HepG2 (cell line): ENCODE data around the gene CDK6. TPM values are rescaled to one million over a fixed set of nuclear protein-coding genes. Genes with fewer than 3 reads are reported as not detected.

Experiments used
- ATAC-seq: fragments of 200-7000 bp; cut with Tn5 transposase; 3 replicates; pipeline ENCODE4 v1.9.1; 2020; ENCODE audit warnings: mild to moderate bottlenecking, moderate library complexity
- BruUV-seq: library from RNA; stranded (reverse); fragments of 400-500 nt; replicated peaks from 2 replicates; lab custom pipeline; 2021; lab: Mats Ljungman, UMichigan
- CTCF ChIA-PET: fragments of 300-600 bp; formaldehyde crosslinking; extraction: SDS; loops from one replicate; lab custom pipeline; 2021; ENCODE audit warnings: low total read pairs, inconsistent platforms, low intra/inter-chr PET ratio; lab: Yijun Ruan, JAX
- POLR2A ChIA-PET: fragments of 350-600 bp; sonication (Branson Sonifier 250); formaldehyde crosslinking; loops from one replicate; lab custom pipeline; 2020; ENCODE audit warnings: antibody characterized with exemption, inconsistent platforms; lab: Yijun Ruan, JAX
- DNase-seq: peaks from one replicate; pipeline ENCODE4 v3.0.0-alpha.2; 2015; ENCODE audit warnings: low spot score
- FAIRE-seq: peaks from 3 replicates; lab custom pipeline; 2011; peaks lifted over from hg19 to GRCh38; lab: Jason Lieb, UNC
- H2AFZ ChIP-seq: one replicate; pipeline ENCODE4 v1.6.1; 2011; ENCODE audit warnings: low read length, inconsistent platforms
- H3K27ac ChIP-seq: fragments of 300-600 bp; 3 replicates; pipeline ENCODE4 v1.8.0; 2011; ENCODE audit warnings: mixed run types, mild to moderate bottlenecking, mixed read lengths, low read length, inconsistent platforms; ENCODE audit not compliant: insufficient read depth; ENCODE audit errors: extremely low read length
- H3K27me3 ChIP-seq, 2 experiments: fragments of 200-600 bp in 1 of 2; 2 replicates in 1 of 2; 3 replicates in 1 of 2; pipeline versions ENCODE4 v1.6.0 to v1.8.0; 2011; ENCODE audit warnings: low read length in 2 of 2, mild to moderate bottlenecking in 2 of 2, moderate library complexity in 2 of 2, inconsistent platforms in 1 of 2; ENCODE audit not compliant: insufficient read depth in 2 of 2, control insufficient read depth in 1 of 2
- H3K36me3 ChIP-seq, 2 experiments: fragments of 200-600 bp in 1 of 2; replicated peaks in 1 of 2; 2 replicates in 1 of 2; 3 replicates in 1 of 2; pipeline versions ENCODE4 v1.5.1 to v1.8.0; 2011; ENCODE audit warnings: low read length in 2 of 2, inconsistent platforms in 1 of 2; ENCODE audit not compliant: insufficient read depth in 2 of 2, control insufficient read depth in 1 of 2
- H3K4me1 ChIP-seq: 2 replicates; pipeline ENCODE4 v1.5.1; 2012; ENCODE audit warnings: low read length, inconsistent platforms; ENCODE audit not compliant: insufficient read depth
- H3K4me2 ChIP-seq: 2 replicates; pipeline ENCODE4 v1.6.0; 2011; ENCODE audit warnings: low read depth, low read length, inconsistent platforms
- H3K4me3 ChIP-seq, 3 experiments: fragments of 200-600 bp in 1 of 3; sonication (generic), shearing (Covaris generic) in 1 of 3; replicated peaks in 1 of 3; 2 replicates each; pipeline ENCODE4 v1.5.1; 2011 to 2016; ENCODE audit warnings: low read length in 3 of 3, inconsistent platforms in 2 of 3, low read depth in 2 of 3, mild to moderate bottlenecking in 2 of 3, control low read depth in 1 of 3, mixed read lengths in 1 of 3; ENCODE audit not compliant: insufficient read depth in 1 of 3
- H3K79me2 ChIP-seq: one replicate; pipeline ENCODE4 v1.6.1; 2011; ENCODE audit warnings: low read length, inconsistent platforms; ENCODE audit not compliant: insufficient read depth
- H3K9ac ChIP-seq: 2 replicates; pipeline ENCODE4 v1.6.0; 2011; ENCODE audit warnings: mild to moderate bottlenecking, low read depth, low read length, inconsistent platforms; ENCODE audit not compliant: insufficient read depth
- H3K9me3 ChIP-seq: 2 replicates; pipeline ENCODE4 v1.5.1; 2012; ENCODE audit warnings: mild to moderate bottlenecking, low read length
- H4K20me1 ChIP-seq: 2 replicates; pipeline ENCODE4 v1.6.0; 2011; ENCODE audit warnings: inconsistent platforms, mild to moderate bottlenecking, low read length, moderate library complexity; ENCODE audit not compliant: insufficient read depth
- BCL6 ChIP-seq: IDR thresholded peaks from 2 replicates; pipeline ENCODE4 v1.6.1; 2016; ENCODE audit warnings: missing genetic modification reagents, missing compliant biosample characterization
- BHLHE40 ChIP-seq: IDR thresholded peaks from 2 replicates; pipeline ENCODE4 v1.6.1; 2011; ENCODE audit warnings: low read length, improper control_type of control experiment
- CBX1 ChIP-seq: IDR thresholded peaks from one replicate; pipeline ENCODE4 v1.6.1; 2016; ENCODE audit warnings: antibody characterized with exemption, low read depth
- CREB1 ChIP-seq, 2 experiments: fragments of 450-650 bp in 1 of 2; IDR thresholded peaks; 2 replicates each; pipeline ENCODE4 v1.6.1; 2016 to 2017; ENCODE audit warnings: control low read depth in 1 of 2, mild to moderate bottlenecking in 1 of 2, missing compliant biosample characterization in 1 of 2, missing genetic modification characterization in 1 of 2
- CREM ChIP-seq, 2 experiments: sonication (generic) in 1 of 2; formaldehyde crosslinking in 1 of 2; IDR thresholded peaks; 2 replicates each; pipeline versions ENCODE4 v1.4.0 to v1.6.1; 2016 to 2020; ENCODE audit warnings: antibody characterized with exemption in 1 of 2, mild to moderate bottlenecking in 1 of 2, missing genetic modification reagents in 1 of 2
- KAT2B ChIP-seq: fragments of 150-350 bp; IDR thresholded peaks from 2 replicates; pipeline ENCODE4 v1.6.1; 2014; ENCODE audit warnings: low read depth, low read length, borderline replicate concordance
- KLF6 ChIP-seq: IDR thresholded peaks from 2 replicates; pipeline ENCODE4 v1.8.0; 2016; ENCODE audit warnings: missing biosample characterization, missing genetic modification reagents
- MIER3 ChIP-seq: IDR thresholded peaks from 2 replicates; pipeline ENCODE4 v1.6.1; 2016; ENCODE audit warnings: missing compliant biosample characterization, borderline replicate concordance
- MTA3 ChIP-seq: sonication (generic); formaldehyde crosslinking; IDR thresholded peaks from 2 replicates; pipeline ENCODE4 v1.4.0; 2020; ENCODE audit warnings: missing genetic modification reagents
- PITX1 ChIP-seq: sonication (generic); formaldehyde crosslinking; IDR thresholded peaks from 2 replicates; pipeline ENCODE4 v1.5.1; 2020; ENCODE audit warnings: mild to moderate bottlenecking, missing genetic modification reagents
- POLR2A ChIP-seq, 2 experiments: IDR thresholded peaks; 2 replicates each; pipeline ENCODE4 v1.6.1; 2011; ENCODE audit warnings: low read depth in 2 of 2, low read length in 2 of 2, mild to moderate bottlenecking in 1 of 2, moderate library complexity in 1 of 2; ENCODE audit not compliant: insufficient read depth in 1 of 2
- SAP130 ChIP-seq: IDR thresholded peaks from 2 replicates; pipeline ENCODE4 v1.6.1; 2016; ENCODE audit warnings: low read depth
- SIN3A ChIP-seq: IDR thresholded peaks from 2 replicates; pipeline ENCODE4 v1.6.1; 2011; ENCODE audit warnings: low read depth, mild to moderate bottlenecking, control low read depth, low read length, borderline replicate concordance
- SKI ChIP-seq: fragments of 450-650 bp; IDR thresholded peaks from one replicate; pipeline ENCODE4 v1.6.1; 2018; ENCODE audit warnings: mild to moderate bottlenecking; ENCODE audit not compliant: partially characterized antibody
- SNAPC5 ChIP-seq: sonication (generic); formaldehyde crosslinking; IDR thresholded peaks from 2 replicates; pipeline ENCODE4 v1.8.1; 2023; ENCODE audit warnings: mild to moderate bottlenecking, missing genetic modification reagents, borderline replicate concordance
- SP140L ChIP-seq: sonication (generic); formaldehyde crosslinking; IDR thresholded peaks from 2 replicates; pipeline ENCODE4 v1.4.0; 2020; ENCODE audit warnings: missing genetic modification reagents, borderline replicate concordance
- SRF ChIP-seq: IDR thresholded peaks from 2 replicates; pipeline ENCODE4 v1.6.1; 2011; ENCODE audit warnings: mild to moderate bottlenecking, low read depth, low read length, moderate library complexity
- SSRP1 ChIP-seq: IDR thresholded peaks from 2 replicates; pipeline ENCODE4 v1.6.1; 2016; ENCODE audit warnings: control low read depth
- TGIF2 ChIP-seq: IDR thresholded peaks from 2 replicates; pipeline ENCODE4 v1.6.1; 2016; ENCODE audit warnings: control low read depth, missing compliant biosample characterization
- ZC3H4 ChIP-seq: sonication (generic); formaldehyde crosslinking; IDR thresholded peaks from 2 replicates; pipeline ENCODE4 v1.4.0; 2020; ENCODE audit warnings: missing genetic modification reagents, borderline replicate concordance
- ZNF143 ChIP-seq: sonication (generic); formaldehyde crosslinking; IDR thresholded peaks from 2 replicates; pipeline ENCODE4 v1.4.0; 2020; ENCODE audit warnings: missing genetic modification reagents
- ZNF577 ChIP-seq: sonication (generic); formaldehyde crosslinking; IDR thresholded peaks from 2 replicates; pipeline ENCODE4 v1.4.0; 2020; ENCODE audit warnings: mild to moderate bottlenecking, low read depth, missing genetic modification reagents, borderline replicate concordance
- ZNF607 ChIP-seq: sonication (generic); formaldehyde crosslinking; IDR thresholded peaks from 2 replicates; pipeline ENCODE4 v1.5.1; 2020; ENCODE audit warnings: missing genetic modification reagents, mild to moderate bottlenecking, borderline replicate concordance
- ZNF614 ChIP-seq: IDR thresholded peaks from 2 replicates; pipeline ENCODE4 v1.6.1; 2018; ENCODE audit warnings: missing biosample characterization, missing genetic modification reagents, inconsistent platforms, borderline replicate concordance
- ZNF672 ChIP-seq: sonication (generic); formaldehyde crosslinking; IDR thresholded peaks from 2 replicates; pipeline ENCODE4 v1.8.1; 2022; ENCODE audit warnings: missing genetic modification reagents
- WGBS: methylation state at CpG from one replicate; pipeline ENCODE4 v1.1.6; 2017; ENCODE audit warnings: low lambda C conversion rate; 5-methylcytosine and 5-hydroxymethylcytosine counted together
- in situ Hi-C: cut with HindIII; loops from 2 replicates; pipeline ENCODE4 v1.10.0; 2017; ENCODE audit warnings: low pct_unique_long_range_greater_than_20kb; ENCODE audit not compliant: extremely low pct_ligation_motif_present
- intact Hi-C: fragments of 100-400 bp; cut with micrococcal nuclease; formaldehyde crosslinking; loops from one replicate; pipeline ENCODE4 v1.10.0; 2022; ENCODE audit not compliant: unreplicated experiment
- polyA plus RNA-seq, 8 experiments: library from polyadenylated mRNA; depleted of rRNA in 3 of 8; stranded (reverse) in 7 of 8; unstranded in 1 of 8; fragments of >200 nt; fragmentation: Illumina TruSeq in 4 of 8; extraction: Trizol in 4 of 8; gene quantifications; 2 replicates each; pipeline versions ENCODE4 v1.2.1 to v1.2.3, GENCODE V29; 2011 to 2016; ENCODE audit warnings: low read depth in 4 of 8, missing spikeins in 1 of 8, mixed read lengths in 1 of 8; ENCODE audit not compliant: insufficient read depth in 1 of 8
- total RNA-seq, 5 experiments: library from RNA; depleted of rRNA; stranded (reverse); fragments of >200 nt; fragmentation: Illumina TruSeq; extraction: Trizol; gene quantifications; 2 replicates each; pipeline ENCODE4 v1.2.3, GENCODE V29; 2016; ENCODE audit warnings: low read depth in 1 of 5

The CDK6 gene
- total and polyA plus RNA-seq, 2 of the 13 experiments (the other 11 are each of a cell fraction or from before 2014, with no cell fraction given): 34.6 to 90.8 TPM

- TF ChIP-seq ZNF577 (CRISPR knock-in tag): no peak
- no peak for TF ChIP-seq ZNF672 (CRISPR knock-in tag)
- 0 out of 2 replicates have a peak, but pooled peaks have one; percentile 43 for TF ChIP-seq CREB1 (IDR thresholded peaks at IDR 0.05)
- no peak for TF ChIP-seq CREB1 (CRISPR knock-in tag; IDR thresholded peaks at IDR 0.05)
- no peak for TF ChIP-seq MTA3 (CRISPR knock-in tag)
- 0 out of 2 replicates have a peak, but pooled peaks have one; percentile 20 for TF ChIP-seq TGIF2 (CRISPR knock-in tag)
- TF ChIP-seq PITX1: no peak
- TF ChIP-seq SAP130 (CRISPR knock-in tag): 0 out of 2 replicates have a peak, but pooled peaks have one; percentile 29
- TF ChIP-seq ZNF607: no peak
- TF ChIP-seq SIN3A: 0 out of 2 replicates have a peak, but pooled peaks have one; percentile 10
- TF ChIP-seq CREM (IDR thresholded peaks at IDR 0.05): 0 out of 2 replicates have a peak, but pooled peaks have one; percentile 12
- no peak for TF ChIP-seq CREM (CRISPR knock-in tag; IDR thresholded peaks at IDR 0.05)
- 0 out of 2 replicates have a peak, but pooled peaks have one; percentile 3 for TF ChIP-seq BCL6 (CRISPR knock-in tag)
Measured at GRCh38 chr7:92837000-92837749, 802 bp upstream of the CDK6 start (continued).

DNA sequence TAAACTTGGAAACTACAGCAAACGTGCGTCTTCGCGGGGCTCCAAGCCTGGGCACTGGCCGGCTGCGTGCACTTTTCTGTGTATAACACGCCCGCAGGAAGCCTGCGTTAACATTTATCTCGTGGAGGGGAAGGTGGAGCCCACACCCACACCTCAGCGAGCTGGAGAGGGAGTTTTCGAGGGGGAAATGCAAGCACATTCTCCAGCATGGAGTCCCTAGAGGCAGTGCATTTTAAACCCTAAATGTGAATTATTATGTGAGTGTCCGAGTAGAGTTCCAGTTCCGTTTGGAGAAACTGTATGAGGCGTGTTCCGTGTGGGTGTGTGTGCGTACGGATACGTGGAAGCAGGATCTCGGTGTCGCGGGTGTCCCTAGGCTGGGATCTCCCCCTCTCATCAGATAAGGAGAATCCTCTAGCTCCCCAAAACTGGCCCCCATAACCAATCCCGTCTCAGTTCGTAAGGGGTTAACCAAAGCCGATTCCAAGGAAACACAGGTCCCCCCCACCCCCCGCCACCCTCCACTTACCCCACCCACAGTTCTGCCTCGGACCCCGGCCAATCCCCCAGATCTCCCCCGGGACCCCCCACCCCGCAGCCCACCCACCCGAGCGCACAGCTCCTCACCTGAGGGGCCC, 403 bp downstream of the CDK6 start:
- ATAC-seq: peak; percentile 4
- Histone ChIP-seq H4K20me1 (peaks cover 5% of the 10 kb centered on the region), H3K9ac (peak overlapping the region; percentile 95), H3K27ac (peak overlapping the region; percentile 94), H3K79me2 (peaks cover 55% of the 10 kb centered on the region), H2AFZ (no peak overlapping the region), H3K36me3 (no peaks in the 10 kb centered on the region; a peak in 3 of 5 replicates), H3K4me1 (peaks cover 19% of the 10 kb centered on the region), H3K4me3 (peak overlapping the region; percentile 93 to 99 (median 94)), H3K4me2 (peak overlapping the region; percentile 98), H3K9me3 (no peaks in the 10 kb centered on the region), H3K27me3 (no peaks in the 10 kb centered on the region; a peak in 1 of 5 replicates)
- WGBS: 0% methylated on average over 26 of the region's 32 CpGs
- BruUV-seq: TSS peak; percentile 35
- ChIA-PET POLR2A (interaction anchor here (0.7 to 2.9 kb wide), 7 partner anchors 11 to 307 kb away, joined by 3 to 44 read pairs (median 6); partner anchors contain the start of genes FAM133B, PEX1 and RBM48), CTCF (no interaction called here)
- intact Hi-C loops: no loop called here
- DNase-seq: peak; percentile 7
- no peak for FAIRE-seq
- in situ Hi-C loops: loop anchor here (10.0 kb wide), 1 partner anchor 219 kb away; no protein-coding TSS in a partner anchor
- TF ChIP-seq ZNF614 (CRISPR knock-in tag) (no peak), SNAPC5 (CRISPR knock-in tag) (no peak), POLR2A (IDR thresholded peaks at IDR 0.05; ENCODE audit: insufficient read depth in 1 of 2, low read depth in 2 of 2, low read length in 2 of 2) (peak in 1 of 2 experiments; percentile 5; a peak in 1 of 4 replicates), KLF6 (CRISPR knock-in tag) (0 out of 2 replicates have a peak, but pooled peaks have one; percentile 1), SSRP1 (CRISPR knock-in tag) (no peak), ZC3H4 (CRISPR knock-in tag) (no peak; the same call in 1 of the 2 replicates), KAT2B (no peak), CBX1 (no peak), SRF (no peak), SKI (no peak), SP140L (no peak), BHLHE40 (no peak), MIER3 (no peak), ZNF143 (no peak)
